A673 (cell line): ENCODE results near the gene ATG2B. TPM values are rescaled to one million over a fixed set of nuclear protein-coding genes. Genes with fewer than 3 reads are reported as not detected.

Experiments
- Bru-seq: library from RNA; stranded (reverse); fragments of 400-500 nt; gene quantifications from one replicate; lab custom pipeline; 2021; lab: Mats Ljungman, UMichigan
- BruChase-seq, 2 experiments: library from RNA; stranded (reverse); fragments of 400-500 nt; gene quantifications; one replicate each; lab custom pipeline; 2021; lab: Mats Ljungman, UMichigan
- BruUV-seq: library from RNA; stranded (reverse); fragments of 400-500 nt; replicated peaks from 2 replicates; lab custom pipeline; 2021; lab: Mats Ljungman, UMichigan
- CTCF ChIA-PET: fragments of 300-600 bp; sonication (Branson Sonifier 250); formaldehyde crosslinking; loops from one replicate; lab custom pipeline; 2022; ENCODE audit warnings: antibody characterized with exemption; lab: Charles Lee
- POLR2A ChIA-PET: fragments of 300-600 bp; sonication (Branson Sonifier 250); formaldehyde crosslinking; loops from one replicate; lab custom pipeline; 2022; ENCODE audit warnings: antibody characterized with exemption; ENCODE audit not compliant: low non-redundant PET; lab: Charles Lee
- DNase-seq: peaks from one replicate; pipeline ENCODE4 v3.0.0-alpha.2; 2015; ENCODE audit warnings: low spot score
- H3K27ac ChIP-seq: fragments of 200-600 bp; sonication (generic); 2 replicates; pipeline ENCODE4 v1.5.1; 2016; ENCODE audit warnings: mixed run types, low read depth, mild to moderate bottlenecking, mixed read lengths, antibody characterized with exemption, low read length; ENCODE audit not compliant: poor library complexity, severe bottlenecking
- H3K27me3 ChIP-seq: fragments of 200-600 bp; sonication (generic); replicated peaks from 2 replicates; pipeline ENCODE4 v1.6.1; 2017; ENCODE audit warnings: mixed run types, low read depth, mild to moderate bottlenecking, mixed read lengths, antibody characterized with exemption, low read length; ENCODE audit not compliant: insufficient read depth, poor library complexity
- H3K36me3 ChIP-seq: fragments of 200-600 bp; sonication (generic); 2 replicates; pipeline ENCODE4 v1.6.1; 2016; ENCODE audit warnings: mixed run types, mild to moderate bottlenecking, mixed read lengths, antibody characterized with exemption, low read length; ENCODE audit not compliant: insufficient read depth, poor library complexity, severe bottlenecking
- H3K4me1 ChIP-seq: fragments of 200-600 bp; sonication (generic); 2 replicates; pipeline ENCODE4 v1.6.1; 2017; ENCODE audit warnings: mixed run types, mild to moderate bottlenecking, mixed read lengths, antibody characterized with exemption, low read length; ENCODE audit not compliant: insufficient read depth, poor library complexity, severe bottlenecking
- H3K4me3 ChIP-seq: fragments of 200-600 bp; sonication (generic); 2 replicates; pipeline ENCODE4 v1.5.1; 2016; ENCODE audit warnings: low read depth, mixed run types, mild to moderate bottlenecking, mixed read lengths, low read length; ENCODE audit not compliant: poor library complexity, severe bottlenecking
- H3K9me3 ChIP-seq: fragments of 200-600 bp; sonication (generic); 2 replicates; pipeline ENCODE4 v1.6.1; 2016; ENCODE audit warnings: mixed run types, low read depth, mild to moderate bottlenecking, mixed read lengths, antibody characterized with exemption, low read length; ENCODE audit not compliant: poor library complexity, severe bottlenecking
- EZH2 ChIP-seq: fragments of 200-600 bp; sonication (generic); IDR thresholded peaks from 2 replicates; pipeline ENCODE4 v1.6.1; 2017; ENCODE audit warnings: borderline replicate concordance, low read depth, mild to moderate bottlenecking, mixed read lengths, antibody characterized with exemption, low read length; ENCODE audit not compliant: poor library complexity, severe bottlenecking
- intact Hi-C: fragments of 100-400 bp; cut with micrococcal nuclease; formaldehyde crosslinking; loops from one replicate; pipeline ENCODE4 v1.10.0; 2022; ENCODE audit not compliant: unreplicated experiment
- long read RNA-seq: library from polyadenylated mRNA; stranded (forward); transcript quantifications from one replicate; pipeline ENCODE4 v2.0.0, GENCODE V29; 2022
- total RNA-seq: library from RNA; stranded (reverse); gene quantifications from 2 replicates; pipeline ENCODE4 v1.2.3, GENCODE V29; 2021
- TF ChIP-seq, protein P1 (sequence below): fragments of 300-800, 200-600 bp; sonication (generic); conservative IDR thresholded peaks from 2 replicates; pipeline ENCODE4 v1.5.1; 2017; ENCODE audit warnings: low read depth, mild to moderate bottlenecking, antibody characterized with exemption, low read length, moderate library complexity, mixed read lengths

Gene ATG2B, protein sequence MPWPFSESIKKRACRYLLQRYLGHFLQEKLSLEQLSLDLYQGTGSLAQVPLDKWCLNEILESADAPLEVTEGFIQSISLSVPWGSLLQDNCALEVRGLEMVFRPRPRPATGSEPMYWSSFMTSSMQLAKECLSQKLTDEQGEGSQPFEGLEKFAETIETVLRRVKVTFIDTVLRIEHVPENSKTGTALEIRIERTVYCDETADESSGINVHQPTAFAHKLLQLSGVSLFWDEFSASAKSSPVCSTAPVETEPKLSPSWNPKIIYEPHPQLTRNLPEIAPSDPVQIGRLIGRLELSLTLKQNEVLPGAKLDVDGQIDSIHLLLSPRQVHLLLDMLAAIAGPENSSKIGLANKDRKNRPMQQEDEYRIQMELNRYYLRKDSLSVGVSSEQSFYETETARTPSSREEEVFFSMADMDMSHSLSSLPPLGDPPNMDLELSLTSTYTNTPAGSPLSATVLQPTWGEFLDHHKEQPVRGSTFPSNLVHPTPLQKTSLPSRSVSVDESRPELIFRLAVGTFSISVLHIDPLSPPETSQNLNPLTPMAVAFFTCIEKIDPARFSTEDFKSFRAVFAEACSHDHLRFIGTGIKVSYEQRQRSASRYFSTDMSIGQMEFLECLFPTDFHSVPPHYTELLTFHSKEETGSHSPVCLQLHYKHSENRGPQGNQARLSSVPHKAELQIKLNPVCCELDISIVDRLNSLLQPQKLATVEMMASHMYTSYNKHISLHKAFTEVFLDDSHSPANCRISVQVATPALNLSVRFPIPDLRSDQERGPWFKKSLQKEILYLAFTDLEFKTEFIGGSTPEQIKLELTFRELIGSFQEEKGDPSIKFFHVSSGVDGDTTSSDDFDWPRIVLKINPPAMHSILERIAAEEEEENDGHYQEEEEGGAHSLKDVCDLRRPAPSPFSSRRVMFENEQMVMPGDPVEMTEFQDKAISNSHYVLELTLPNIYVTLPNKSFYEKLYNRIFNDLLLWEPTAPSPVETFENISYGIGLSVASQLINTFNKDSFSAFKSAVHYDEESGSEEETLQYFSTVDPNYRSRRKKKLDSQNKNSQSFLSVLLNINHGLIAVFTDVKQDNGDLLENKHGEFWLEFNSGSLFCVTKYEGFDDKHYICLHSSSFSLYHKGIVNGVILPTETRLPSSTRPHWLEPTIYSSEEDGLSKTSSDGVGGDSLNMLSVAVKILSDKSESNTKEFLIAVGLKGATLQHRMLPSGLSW (N-terminal part only)
- total RNA-seq (22.7 and 24.2 TPM in 2 replicates), Bru-seq, nascent RNA (percentile 74 among the genes with signal in this experiment), BruChase-seq, experiment 1, labeled RNA remaining after a 2-hour chase (percentile 83 among the genes with signal in this experiment), BruChase-seq, experiment 2, labeled RNA remaining after a 6-hour chase (percentile 70 among the genes with signal in this experiment)
- long read RNA-seq, partial matches to known transcripts = 4 of 8 reads
- long read RNA-seq, other reads (novel, unspliced or antisense) = 4 of 8 reads

DNA sequence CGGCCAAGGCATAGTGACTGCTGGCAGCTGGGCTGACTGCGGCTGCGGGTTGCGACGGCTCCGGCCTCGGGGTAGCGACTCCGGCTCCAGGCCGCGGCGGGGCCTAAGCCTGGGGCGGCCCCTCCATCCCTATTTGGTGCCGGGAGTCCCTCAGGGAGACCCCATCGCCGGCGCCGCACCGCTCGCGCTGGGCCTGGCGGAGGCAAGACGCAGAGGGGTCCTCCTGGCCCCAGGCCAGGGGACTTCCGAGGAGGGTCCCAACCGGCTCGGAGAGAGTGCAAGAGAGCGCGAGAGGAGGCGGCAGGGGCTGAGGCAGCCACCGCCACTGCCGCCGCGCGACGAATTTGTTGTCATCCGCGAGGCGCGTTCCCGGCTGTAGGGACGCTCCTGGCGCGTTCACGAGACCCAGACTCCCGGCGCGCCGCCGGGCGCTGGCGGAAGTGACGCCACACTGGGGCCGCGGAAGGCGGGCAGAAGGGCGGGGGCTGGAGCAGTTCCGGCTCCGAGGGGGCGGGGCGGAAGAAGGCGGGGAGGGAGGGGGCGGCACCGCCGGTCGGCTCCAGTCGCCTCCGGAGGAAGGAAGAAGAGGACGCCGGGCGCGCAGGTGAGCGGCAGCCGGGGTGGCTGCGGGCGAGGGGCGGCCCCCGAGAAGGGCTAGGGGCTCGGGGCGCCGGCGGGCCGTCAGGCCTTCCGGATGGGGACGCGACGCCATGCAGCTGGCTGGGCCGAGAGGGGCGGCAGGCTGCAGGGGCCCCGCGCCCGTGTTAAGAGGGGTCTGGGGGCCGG lies at the start of gene ATG2B, which contains the start of gene GSKIP:
TSS of gene ATG2B (minus strand) at position 377 of the 786 bp plus-strand sequence. CDS start at position 12, 365 bp downstream.
TSS of gene GSKIP (plus strand) at position 562 of the 786 bp plus-strand sequence. CDS start 18,722 bp downstream, outside the sequence.
- no peak for TF ChIP-seq EZH2
- TF ChIP-seq, protein P1, sequence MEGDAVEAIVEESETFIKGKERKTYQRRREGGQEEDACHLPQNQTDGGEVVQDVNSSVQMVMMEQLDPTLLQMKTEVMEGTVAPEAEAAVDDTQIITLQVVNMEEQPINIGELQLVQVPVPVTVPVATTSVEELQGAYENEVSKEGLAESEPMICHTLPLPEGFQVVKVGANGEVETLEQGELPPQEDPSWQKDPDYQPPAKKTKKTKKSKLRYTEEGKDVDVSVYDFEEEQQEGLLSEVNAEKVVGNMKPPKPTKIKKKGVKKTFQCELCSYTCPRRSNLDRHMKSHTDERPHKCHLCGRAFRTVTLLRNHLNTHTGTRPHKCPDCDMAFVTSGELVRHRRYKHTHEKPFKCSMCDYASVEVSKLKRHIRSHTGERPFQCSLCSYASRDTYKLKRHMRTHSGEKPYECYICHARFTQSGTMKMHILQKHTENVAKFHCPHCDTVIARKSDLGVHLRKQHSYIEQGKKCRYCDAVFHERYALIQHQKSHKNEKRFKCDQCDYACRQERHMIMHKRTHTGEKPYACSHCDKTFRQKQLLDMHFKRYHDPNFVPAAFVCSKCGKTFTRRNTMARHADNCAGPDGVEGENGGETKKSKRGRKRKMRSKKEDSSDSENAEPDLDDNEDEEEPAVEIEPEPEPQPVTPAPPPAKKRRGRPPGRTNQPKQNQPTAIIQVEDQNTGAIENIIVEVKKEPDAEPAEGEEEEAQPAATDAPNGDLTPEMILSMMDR = no peak
- Histone ChIP-seq H3K4me3 (peak within 1 kb of the TSS; percentile 97), H3K9me3 (no peaks in the 10 kb centered on the region), H3K27me3 (no peaks in the 10 kb centered on the region), H3K27ac (peak within 1 kb of the TSS; percentile 81), H3K4me1 (peaks cover 17% of the 10 kb centered on the region), H3K36me3 (no peaks in the 10 kb centered on the region)
- POLR2A ChIA-PET = no interaction called here
- CTCF ChIA-PET = no interaction called here
- BruUV-seq = no TSS peak
- DNase-seq = peak; percentile 97
- intact Hi-C loops = no loop called here

DNA sequence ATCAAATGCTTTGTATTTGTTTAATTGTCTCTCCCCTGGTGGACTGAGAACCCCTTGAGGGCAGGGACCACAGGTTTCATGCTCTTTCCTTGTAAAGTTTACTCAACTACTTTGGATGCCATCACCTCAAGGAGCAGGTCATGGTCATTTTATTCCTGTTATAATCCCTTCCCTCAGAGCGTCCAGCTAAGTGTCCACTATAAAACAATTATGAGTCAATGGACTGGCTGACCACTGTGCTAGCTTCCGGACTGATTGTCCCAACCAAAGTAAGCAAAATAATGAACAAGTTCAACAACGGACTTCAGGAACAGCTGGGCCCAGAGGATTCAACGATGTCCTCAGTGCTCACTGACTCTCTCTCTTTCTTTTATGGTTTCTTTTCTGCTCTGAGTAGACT lies 47.0 kb upstream of the ATG2B start:
- POLR2A ChIA-PET = no interaction called here
- TF ChIP-seq, protein P1 = no peak
- TF ChIP-seq EZH2 = no peak
- no peaks in the 10 kb centered on the region for H3K27me3 ChIP-seq

More for the DNA sequence above, 47.0 kb upstream of the ATG2B start:
- no TSS peak for BruUV-seq
- Histone ChIP-seq H3K36me3 (no peaks in the 10 kb centered on the region), H3K4me3 (no peak overlapping the region), H3K4me1 (no peaks in the 10 kb centered on the region), H3K9me3 (no peaks in the 10 kb centered on the region), H3K27ac (no peak overlapping the region)
- CTCF ChIA-PET = no interaction called here
- intact Hi-C loops = no loop called here
- no peak for DNase-seq
